ENCODE measurements around the gene TF.

DNA sequence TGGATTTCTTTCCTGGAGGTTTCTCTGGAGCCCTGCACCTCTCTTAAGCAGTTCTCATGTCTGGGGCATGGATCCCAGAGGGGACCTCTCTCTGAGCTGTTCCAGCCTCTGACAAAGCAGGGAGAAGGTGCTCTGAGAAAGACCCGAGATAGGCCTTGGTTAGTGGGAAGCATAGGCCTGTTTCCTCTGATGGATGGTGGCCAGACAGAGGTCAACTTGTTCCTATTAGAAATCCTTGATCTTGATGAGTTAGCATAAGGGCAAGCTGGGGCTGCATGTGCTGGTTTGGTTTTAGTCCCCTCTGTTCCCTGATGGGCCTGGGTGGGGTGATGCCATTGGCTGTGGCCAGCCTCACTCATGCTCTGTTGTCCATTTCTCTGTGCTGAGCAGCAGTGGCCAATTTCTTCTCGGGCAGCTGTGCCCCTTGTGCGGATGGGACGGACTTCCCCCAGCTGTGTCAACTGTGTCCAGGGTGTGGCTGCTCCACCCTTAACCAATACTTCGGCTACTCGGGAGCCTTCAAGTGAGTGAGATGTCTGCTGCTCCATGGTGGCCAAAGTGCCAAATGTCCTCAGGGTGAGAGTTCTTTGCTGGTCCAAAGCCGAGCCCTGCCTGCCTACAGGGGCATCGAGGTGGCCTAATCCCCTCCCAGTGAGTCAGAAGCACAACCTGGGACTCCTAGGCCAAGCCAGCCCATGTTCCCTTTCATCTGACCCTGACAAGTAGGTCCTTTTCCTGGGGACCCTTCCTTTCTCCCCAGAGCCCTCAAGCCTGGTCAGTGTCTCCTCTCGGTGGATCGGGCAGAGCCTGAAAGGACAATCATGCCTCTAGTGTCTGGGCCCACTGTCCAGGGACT lies 9.0 kb downstream of the TF start:
- TF ChIP-seq SCRT1 (tag by site-specific recombination; IDR thresholded peaks at IDR 0.05; ENCODE audit: borderline replicate concordance) (no peak), ZFP3 (tag by site-specific recombination; IDR thresholded peaks at IDR 0.05; ENCODE audit: low read depth) (no peak), ZNF324 (tag by site-specific recombination; IDR thresholded peaks at IDR 0.05) (no peak), ZNF274 (IDR thresholded peaks at IDR 0.05; ENCODE audit: low read length) (no peak), ZNF274 (tag by site-specific recombination; IDR thresholded peaks at IDR 0.05; ENCODE audit: borderline replicate concordance) (no peak), ZEB2 (tag by site-specific recombination; IDR thresholded peaks at IDR 0.05) (no peak), HOXA7 (CRISPR knock-in tag; IDR thresholded peaks at IDR 0.05; ENCODE audit: borderline replicate concordance) (no peak)
- TF ChIP-seq, protein P1, sequence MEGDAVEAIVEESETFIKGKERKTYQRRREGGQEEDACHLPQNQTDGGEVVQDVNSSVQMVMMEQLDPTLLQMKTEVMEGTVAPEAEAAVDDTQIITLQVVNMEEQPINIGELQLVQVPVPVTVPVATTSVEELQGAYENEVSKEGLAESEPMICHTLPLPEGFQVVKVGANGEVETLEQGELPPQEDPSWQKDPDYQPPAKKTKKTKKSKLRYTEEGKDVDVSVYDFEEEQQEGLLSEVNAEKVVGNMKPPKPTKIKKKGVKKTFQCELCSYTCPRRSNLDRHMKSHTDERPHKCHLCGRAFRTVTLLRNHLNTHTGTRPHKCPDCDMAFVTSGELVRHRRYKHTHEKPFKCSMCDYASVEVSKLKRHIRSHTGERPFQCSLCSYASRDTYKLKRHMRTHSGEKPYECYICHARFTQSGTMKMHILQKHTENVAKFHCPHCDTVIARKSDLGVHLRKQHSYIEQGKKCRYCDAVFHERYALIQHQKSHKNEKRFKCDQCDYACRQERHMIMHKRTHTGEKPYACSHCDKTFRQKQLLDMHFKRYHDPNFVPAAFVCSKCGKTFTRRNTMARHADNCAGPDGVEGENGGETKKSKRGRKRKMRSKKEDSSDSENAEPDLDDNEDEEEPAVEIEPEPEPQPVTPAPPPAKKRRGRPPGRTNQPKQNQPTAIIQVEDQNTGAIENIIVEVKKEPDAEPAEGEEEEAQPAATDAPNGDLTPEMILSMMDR (tag by site-specific recombination; IDR thresholded peaks at IDR 0.05) = no peak
- TF ChIP-seq, protein P2, sequence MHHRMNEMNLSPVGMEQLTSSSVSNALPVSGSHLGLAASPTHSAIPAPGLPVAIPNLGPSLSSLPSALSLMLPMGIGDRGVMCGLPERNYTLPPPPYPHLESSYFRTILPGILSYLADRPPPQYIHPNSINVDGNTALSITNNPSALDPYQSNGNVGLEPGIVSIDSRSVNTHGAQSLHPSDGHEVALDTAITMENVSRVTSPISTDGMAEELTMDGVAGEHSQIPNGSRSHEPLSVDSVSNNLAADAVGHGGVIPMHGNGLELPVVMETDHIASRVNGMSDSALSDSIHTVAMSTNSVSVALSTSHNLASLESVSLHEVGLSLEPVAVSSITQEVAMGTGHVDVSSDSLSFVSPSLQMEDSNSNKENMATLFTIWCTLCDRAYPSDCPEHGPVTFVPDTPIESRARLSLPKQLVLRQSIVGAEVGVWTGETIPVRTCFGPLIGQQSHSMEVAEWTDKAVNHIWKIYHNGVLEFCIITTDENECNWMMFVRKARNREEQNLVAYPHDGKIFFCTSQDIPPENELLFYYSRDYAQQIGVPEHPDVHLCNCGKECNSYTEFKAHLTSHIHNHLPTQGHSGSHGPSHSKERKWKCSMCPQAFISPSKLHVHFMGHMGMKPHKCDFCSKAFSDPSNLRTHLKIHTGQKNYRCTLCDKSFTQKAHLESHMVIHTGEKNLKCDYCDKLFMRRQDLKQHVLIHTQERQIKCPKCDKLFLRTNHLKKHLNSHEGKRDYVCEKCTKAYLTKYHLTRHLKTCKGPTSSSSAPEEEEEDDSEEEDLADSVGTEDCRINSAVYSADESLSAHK (tag by site-specific recombination; IDR thresholded peaks at IDR 0.05) = no peak
- TF ChIP-seq, protein P3, sequence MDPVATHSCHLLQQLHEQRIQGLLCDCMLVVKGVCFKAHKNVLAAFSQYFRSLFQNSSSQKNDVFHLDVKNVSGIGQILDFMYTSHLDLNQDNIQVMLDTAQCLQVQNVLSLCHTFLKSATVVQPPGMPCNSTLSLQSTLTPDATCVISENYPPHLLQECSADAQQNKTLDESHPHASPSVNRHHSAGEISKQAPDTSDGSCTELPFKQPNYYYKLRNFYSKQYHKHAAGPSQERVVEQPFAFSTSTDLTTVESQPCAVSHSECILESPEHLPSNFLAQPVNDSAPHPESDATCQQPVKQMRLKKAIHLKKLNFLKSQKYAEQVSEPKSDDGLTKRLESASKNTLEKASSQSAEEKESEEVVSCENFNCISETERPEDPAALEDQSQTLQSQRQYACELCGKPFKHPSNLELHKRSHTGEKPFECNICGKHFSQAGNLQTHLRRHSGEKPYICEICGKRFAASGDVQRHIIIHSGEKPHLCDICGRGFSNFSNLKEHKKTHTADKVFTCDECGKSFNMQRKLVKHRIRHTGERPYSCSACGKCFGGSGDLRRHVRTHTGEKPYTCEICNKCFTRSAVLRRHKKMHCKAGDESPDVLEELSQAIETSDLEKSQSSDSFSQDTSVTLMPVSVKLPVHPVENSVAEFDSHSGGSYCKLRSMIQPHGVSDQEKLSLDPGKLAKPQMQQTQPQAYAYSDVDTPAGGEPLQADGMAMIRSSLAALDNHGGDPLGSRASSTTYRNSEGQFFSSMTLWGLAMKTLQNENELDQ (tag by site-specific recombination; IDR thresholded peaks at IDR 0.05; ENCODE audit: low read depth) = no peak

Data from HEK293 (cell line).